Activated CD8-positive, alpha-beta memory T cell treated with anti-CD3 and anti-CD28 coated beads for 36 hours (primary cell): Measurements from ENCODE around the gene AIG1. TPM values are rescaled to one million over a fixed set of nuclear protein-coding genes. Genes with fewer than 3 reads are reported as not detected.
"Not testable (repeated sequence)": the region's sequence is repeated elsewhere in the genome, so short reads cannot be mapped to it uniquely, and the experiment has no call there.

ENCODE experiments used
- CTCF ChIA-PET: fragments of 350-600 bp; sonication (Branson Sonifier 250); formaldehyde crosslinking; loops from one replicate; lab custom pipeline; 2021; ENCODE audit warnings: antibody characterized with exemption; lab: Charles Lee
- POLR2A ChIA-PET: fragments of 350-600 bp; sonication (Branson Sonifier 250); formaldehyde crosslinking; loops from one replicate; lab custom pipeline; 2021; ENCODE audit warnings: antibody characterized with exemption; lab: Charles Lee
- total RNA-seq, 2 experiments: library from RNA; stranded (reverse); gene quantifications; one replicate each; pipeline ENCODE4 v1.2.3, GENCODE V29; 2021

The AIG1 gene
- total RNA-seq, 2 experiments from 2014 or later: 11.1 to 11.2 TPM

DNA sequence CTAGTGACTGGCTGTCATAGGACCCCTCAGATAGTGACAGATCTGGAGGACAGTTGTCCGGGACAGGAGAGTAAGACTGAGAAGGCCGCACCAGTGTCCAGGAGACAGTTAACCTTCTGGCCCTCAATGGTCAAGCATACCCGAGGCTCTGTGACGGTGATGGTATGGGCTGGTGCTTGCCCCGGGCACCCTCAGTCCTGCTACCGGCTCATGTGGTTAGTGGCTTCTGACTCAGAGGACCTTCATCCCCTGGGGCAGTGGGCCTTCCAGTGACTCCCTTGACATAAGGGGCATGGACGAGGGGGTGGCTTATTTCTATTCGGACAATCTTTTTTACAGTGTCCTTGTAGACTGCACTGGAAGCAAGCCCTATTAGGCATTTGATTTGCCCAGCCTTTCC, 23.3 kb downstream of the AIG1 start:
- POLR2A ChIA-PET, CTCF ChIA-PET: not testable (repeated sequence)

DNA sequence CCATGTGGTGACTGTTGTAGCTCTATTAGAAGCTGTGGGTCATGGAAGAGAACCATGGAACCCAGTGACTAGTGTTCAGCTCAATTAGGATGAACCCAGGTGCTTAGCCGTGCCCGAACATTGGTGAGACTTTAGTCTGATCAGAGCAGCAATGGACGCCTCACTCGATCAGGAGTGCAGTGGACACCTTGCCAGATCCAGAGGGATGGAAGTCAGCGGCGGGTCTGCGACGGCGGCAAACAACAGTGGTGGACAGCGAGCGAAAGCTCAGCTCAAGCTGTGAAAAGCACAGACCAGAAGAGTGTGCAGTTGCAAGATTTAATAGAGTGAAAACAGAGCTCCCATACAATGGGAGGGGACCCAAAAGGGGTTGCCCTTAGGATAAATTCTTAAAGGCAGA, 26.6 kb downstream of the AIG1 start:
- CTCF ChIA-PET, POLR2A ChIA-PET: not testable (repeated sequence)

DNA sequence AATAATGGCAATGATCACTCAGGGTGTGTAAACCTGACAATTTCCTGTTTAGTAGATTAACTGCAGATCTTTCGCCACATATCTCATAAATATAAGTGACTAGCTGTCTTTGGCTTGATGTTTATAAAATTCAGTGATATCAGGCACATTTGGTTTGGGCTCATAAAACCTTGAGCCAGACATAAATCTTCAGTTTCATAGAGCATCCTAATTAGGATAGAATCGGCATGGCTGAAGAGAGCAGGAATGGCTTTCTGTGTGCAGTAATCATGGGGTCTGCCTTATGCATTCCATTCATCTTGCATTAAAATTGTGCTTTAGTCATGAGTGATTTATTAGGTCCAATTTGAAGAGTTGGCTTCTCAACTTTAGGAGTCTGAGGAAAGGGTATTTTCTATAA, 27.2 kb downstream of the AIG1 start:
- CTCF ChIA-PET: no interaction called here
- POLR2A ChIA-PET: no interaction called here

DNA sequence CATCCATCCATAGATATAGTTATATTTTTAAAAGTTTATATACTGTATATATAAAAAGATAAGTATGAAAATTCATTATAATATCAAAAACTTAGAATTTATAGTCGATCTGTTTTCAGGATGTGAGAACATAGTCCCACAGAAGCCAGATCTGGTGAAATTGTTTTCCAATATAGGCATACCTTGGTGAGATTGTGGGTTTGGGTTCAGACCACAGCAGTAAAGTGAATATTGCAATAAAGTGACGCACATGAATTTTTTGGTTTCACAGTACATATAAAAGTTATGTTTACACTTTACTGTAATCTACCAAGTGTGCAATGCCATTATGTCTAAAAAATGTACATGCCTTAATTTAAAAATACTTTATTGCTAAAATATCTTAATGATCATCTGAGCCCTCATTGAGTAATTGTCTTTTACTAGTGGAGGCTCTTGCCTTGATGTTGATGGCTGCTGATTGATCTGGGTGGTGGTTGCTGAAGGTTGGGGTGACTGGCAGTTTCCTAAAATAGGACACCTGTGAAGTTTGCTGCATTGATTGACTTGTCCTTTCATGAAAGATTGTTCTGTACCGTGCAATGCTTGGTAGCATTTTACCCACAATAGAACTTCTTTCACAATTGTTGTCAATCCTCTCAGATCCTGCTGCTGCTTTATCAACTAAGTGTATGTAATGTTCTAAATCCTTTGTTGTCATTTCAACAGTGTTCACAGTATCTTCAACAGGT, 29.8 kb downstream of the AIG1 start:
- ChIA-PET CTCF (no interaction called here), POLR2A (no interaction called here)

DNA sequence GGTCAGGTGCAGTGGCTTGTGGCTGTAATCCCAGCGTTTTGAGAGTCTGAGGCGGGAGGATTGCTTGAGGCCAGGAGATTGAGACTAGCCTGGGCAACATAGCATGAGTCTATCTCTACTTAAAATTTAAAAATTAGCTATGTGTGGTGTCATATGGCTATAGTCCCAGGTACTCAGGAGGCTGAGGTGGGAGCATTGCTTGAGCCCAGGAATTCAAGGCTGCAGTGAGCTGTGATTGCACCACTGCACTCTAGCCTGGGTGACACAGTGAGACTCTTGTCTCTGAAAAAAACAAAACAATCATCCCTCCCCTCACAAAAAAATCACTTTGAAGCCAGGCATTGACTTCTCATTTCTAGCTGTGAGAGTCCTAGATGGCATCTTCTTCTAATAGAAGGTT, 32.1 kb downstream of the AIG1 start:
- POLR2A ChIA-PET: no interaction called here
- CTCF ChIA-PET: no interaction called here

DNA sequence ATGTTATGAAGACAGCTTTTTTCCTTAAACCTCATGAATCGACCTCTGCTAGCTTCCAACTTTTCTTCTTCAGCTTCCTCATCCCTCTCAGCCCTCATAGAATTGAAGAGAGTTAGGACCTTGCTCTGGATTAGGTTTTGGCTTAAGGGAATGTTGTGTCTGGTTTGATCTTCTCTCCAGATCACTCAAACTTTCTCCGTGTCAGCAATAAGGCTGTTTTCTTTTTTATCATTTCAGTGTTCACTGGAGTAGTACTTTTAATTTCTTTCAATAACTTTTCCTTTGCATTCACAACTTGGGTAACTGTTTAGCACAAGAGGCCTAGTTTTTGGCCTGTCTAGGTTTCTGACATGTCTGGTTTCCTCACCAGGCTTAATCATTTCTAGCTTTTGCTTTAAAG, 32.6 kb downstream of the AIG1 start:
- CTCF ChIA-PET: no interaction called here
- POLR2A ChIA-PET: no interaction called here

DNA sequence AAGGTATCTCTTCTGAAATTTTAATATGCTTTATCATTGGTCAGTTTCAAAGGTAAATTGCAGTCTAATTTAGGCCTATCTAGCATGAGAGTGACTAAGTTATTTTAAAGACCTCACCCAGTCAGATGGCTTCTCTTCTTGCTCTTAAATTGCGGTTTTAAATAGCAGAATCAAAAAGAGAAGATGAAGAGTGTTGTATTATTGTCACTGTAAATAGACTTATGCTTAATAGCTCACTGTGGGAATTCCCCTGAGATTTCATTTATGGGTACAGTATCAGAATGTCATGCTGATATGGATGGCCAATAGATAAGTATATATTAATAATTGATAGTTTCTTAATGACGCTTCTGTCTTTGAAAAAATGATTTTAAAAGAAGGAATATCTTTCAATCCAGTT, 35.7 kb downstream of the AIG1 start:
- ChIA-PET POLR2A (no interaction called here), CTCF (interaction anchor here (1.2 kb wide), 1 partner anchor 36 kb away, joined by 4 read pairs; the partner anchor contains the start of gene AIG1)

DNA sequence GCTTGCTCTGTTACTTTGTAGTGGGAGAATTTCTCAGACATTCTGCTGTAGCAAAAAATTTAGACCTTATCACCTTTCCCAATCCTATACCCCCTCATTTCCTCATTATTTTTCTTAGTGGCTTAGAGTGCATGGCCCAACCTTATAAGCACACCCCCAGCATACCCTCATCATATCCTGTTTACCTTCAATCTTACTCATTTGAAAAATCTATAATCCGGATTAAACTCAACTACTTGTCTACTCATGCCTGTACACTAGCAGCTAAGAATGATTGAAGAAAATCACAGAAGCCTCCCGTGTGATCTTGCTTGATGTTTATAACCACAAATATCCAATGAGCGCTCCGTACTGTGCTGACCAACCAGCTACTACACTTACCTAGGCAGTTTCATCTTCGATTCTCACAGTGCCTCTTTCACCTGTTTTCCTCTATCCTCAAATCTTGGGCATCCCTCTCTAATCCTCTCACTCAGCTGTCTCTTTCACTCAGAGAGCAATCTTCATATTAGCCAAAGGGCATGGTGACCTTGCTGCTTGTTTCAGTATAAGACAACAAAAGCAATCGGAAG, 36.6 kb downstream of the AIG1 start:
- ChIA-PET CTCF (interaction anchor here (1.2 kb wide), 1 partner anchor 37 kb away, joined by 4 read pairs; the partner anchor contains the start of gene AIG1), POLR2A (no interaction called here)

DNA sequence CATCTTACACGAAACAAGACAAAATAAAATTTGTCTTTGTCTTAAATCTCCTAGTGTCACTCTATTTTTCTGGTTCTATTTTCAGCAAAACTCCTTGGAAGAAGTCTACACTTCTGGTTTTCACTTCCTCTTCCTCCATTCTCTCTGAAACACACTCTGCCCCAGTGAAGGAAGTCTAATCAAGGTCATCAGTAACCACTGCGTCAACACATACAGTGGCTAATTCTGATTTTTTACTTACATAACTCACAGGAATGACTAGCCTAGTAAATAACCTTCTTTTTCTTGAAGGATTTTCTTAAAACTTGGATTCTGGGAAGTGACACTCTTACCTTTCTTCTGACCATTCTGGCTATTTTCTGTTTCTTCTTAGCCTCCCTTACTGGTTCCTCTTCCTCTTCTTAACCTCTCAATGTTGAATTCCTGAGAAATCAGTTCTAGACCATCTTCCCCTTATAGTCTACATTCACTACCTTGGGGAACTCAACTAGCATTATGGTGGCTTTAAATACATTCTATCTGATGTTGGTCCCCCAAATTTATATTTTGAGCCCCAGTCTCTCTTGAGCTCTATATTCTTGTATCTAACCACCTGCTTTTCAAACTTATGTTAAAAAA, 37.5 kb downstream of the AIG1 start:
- ChIA-PET CTCF (no interaction called here), POLR2A (no interaction called here)

DNA sequence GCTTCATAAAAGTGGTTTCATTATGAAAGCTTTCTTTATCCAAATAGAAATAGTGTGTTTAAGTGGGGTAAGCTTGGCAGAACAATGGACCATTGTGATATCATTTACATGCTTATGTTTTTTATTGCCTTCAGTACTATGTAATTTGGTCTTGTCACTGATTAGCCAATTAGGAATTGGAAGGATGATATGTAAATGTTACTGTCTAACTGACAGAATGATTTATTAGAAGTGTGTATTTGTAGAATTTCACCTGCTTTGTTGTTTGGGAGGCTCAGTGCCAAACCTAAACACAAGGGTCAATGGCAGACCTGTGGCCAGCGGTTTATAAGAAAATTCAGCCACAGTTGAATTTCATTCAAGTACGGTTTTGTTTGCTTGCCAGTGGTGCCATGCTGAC, 39.0 kb downstream of the AIG1 start:
- CTCF ChIA-PET: no interaction called here
- POLR2A ChIA-PET: no interaction called here

DNA sequence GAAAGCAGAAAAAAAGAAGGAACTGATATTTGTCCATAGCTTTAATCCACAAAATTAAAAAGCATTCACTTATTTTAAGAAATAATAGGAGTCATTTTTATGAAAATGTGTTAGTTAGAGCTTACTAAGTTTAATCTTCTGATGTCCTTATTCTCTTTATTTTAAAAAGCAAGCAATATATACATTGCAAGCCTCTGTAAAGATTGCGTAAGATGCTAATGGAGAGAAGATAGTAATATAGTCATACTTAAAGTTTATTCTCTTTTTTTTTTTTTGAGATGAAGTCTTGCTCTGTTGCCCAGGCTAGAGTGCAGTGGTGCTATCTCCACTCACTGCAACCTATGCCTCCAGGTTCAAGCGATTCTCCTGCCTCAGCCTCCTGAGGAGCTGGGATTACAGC, 39.7 kb downstream of the AIG1 start:
- ChIA-PET POLR2A (no interaction called here), CTCF (no interaction called here)

DNA sequence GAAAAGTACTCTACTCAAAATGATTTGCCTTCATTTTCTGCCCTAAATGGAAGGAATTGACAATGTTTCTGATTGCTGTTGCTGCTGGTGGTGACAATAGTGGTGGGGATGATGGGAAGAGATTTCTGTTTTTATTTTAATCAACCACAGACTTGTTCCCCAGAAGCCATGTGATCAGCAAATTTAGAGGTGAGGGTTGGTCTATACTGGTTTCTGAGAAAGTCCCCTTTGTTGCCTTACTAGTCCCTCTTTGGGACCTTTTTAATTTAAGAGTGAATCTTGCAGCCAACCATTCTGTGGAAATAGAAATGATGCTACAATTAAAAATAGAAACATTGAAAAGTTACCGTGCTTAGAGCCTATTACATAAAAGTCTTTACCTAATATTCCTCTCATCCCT, 43.2 kb downstream of the AIG1 start:
- POLR2A ChIA-PET: no interaction called here
- CTCF ChIA-PET: no interaction called here

DNA sequence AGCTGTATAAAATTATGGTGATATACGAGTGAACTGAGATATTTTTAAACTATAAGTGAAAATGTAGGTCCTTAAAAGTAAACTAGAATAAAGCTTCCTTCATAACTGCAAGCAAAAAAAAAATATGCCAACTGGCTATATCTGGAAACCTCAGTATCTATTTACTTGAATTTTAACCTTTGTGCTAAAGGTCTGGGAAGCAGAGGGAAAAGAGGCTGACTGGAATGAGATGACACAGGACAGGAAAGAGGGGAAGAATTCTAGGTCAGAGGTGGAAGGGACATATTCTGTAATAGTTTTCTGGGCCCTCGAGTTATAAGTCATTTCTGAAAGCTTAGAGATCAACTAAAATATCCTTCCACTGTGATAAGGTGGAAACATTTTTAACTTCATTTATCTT, 46.8 kb downstream of the AIG1 start:
- ChIA-PET POLR2A (no interaction called here), CTCF (no interaction called here)

DNA sequence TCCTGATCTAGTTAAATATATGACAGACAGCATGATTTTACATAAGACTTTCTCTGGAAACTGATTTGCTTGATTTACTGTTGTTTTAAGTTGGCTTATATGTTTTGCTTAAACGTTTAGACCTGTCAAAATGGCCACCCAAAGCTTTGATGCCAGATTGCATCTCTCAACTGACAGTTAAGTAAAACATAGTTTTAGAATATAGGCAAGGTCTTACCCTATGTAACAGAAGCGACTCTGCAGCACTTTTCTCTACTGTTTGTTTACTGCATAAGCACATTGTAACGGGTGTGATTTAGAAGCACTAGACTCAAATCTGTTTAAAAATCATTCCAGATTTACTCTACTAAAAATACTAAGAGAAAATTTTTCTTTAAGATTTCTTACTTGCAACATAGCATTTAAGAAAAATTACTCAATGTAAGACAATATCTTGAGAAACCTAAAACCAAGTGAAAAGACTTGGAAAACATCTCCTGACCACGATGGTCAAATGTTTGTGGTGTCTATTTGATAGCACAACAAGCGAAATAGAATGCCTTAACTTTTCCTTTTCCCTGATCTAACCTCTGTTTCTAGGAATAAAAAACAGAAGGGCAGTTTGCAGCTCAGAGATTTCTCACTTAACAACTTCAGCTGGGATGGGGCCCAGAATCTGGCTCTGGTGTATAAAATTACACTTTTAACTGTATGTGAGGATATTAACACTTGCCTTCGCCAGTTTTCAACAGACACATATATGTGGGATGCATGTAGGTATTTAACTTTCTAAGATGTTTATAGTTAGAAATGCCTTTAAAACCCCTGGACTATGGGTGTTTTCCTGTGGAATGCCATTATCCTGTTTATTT, 47.4 kb downstream of the AIG1 start:
- ChIA-PET POLR2A (no interaction called here), CTCF (no interaction called here)

DNA sequence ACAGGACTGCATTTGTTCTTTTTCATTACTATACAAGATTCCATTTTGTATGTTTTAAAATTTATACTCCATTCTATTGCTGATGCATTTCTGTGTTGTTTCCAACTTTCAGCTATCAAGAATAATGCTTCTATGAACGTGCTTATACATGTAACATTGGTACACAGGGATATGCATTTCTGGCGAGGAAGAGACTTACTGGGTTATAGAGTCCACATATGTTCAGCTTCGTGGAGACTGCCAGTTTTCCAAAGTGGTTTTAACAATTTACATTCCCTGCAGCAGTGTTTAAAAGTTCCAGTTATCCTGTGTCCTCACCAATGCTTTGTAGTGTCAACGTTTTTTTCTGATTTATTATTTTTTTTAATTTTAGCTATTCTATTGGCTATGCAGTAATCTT, 48.5 kb downstream of the AIG1 start:
- POLR2A ChIA-PET: no interaction called here
- CTCF ChIA-PET: no interaction called here

DNA sequence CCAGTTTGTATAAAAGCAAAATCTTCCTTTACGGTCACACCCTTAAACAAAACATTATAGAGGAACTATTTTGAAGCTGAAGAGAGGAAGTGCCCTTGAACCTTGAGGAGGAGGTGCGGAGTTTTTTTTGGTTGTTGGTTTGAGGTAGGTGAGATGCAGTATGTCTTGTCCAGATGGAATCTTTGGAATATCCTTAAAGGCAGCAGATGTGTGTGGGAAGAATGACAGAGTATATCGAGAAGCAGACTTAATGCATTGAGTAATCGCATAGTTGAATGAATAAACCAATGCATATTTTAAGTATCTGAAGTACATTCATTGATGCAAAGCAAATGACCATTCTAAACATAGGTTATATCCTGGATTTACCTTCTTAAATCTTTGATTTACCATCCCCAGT, 49.9 kb downstream of the AIG1 start:
- ChIA-PET CTCF (no interaction called here), POLR2A (no interaction called here)

DNA sequence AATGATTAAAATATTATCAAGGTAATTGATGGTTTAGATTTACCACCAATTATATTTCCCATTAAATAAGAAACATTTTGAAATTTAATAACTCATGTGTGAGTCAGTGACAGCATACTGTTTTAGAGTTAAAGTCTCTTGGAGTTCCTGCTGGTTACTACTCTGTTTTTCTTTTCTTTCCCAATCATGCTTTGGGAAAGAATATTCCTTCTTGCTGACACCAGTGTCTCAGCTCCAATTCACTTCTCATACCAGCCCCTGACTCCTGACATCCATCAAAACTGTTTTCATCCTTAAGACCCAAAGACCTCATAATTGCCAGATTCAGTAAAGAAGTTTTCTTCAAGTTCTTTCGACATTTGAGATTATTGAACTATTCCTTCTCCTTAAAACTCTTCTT, 50.3 kb downstream of the AIG1 start:
- ChIA-PET CTCF (no interaction called here), POLR2A (no interaction called here)

DNA sequence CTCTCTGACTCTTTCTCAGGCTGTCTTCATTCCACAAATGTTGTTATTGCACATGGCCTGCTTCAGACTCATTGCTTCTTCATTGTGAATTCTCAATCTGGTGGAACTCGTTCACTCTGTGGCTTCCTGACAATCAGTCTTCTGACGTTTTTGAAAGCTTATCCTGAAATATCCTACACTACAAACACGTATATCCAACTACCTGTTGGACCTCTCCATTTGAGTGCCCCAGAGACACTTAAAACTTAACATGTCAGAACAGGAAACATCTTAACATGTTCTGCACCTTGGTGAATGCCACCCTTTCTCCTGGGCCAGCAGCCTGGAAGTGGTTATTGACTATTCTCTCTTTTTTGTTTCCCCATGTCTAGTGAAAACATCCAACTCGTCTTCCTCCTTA, 50.8 kb downstream of the AIG1 start:
- POLR2A ChIA-PET: no interaction called here
- CTCF ChIA-PET: no interaction called here

DNA sequence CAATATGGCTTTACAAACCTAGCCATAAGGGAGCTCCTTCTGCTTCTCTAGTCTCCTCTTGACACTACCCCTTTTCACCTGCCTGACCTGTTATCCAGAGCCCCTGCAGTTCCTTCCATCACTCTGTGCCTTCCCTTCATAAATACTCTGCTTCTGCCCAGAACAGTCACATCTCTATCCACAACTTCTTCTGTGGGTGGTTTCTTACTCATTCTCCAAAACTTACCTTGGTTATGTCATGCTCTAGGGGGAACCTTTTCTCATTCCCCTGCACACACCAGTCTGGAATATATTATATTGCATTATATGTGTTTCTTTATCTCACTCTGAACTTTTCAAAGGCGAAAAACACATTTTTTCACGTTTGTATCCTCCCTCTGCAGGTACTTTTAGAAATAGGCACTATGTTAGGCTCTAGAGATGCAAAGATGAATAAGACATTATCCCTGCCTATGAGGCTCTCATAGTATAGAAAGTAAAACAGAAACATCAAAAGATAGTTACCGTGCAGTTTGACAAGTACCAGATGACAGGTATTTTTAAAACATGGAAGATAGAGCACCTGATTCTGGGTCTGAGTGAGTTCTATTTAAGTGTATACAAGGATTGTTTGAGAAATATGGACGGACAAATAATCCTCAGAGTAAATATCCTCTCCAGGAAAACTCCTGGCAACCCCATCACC, 51.5 kb downstream of the AIG1 start:
- ChIA-PET POLR2A (no interaction called here), CTCF (no interaction called here)

DNA sequence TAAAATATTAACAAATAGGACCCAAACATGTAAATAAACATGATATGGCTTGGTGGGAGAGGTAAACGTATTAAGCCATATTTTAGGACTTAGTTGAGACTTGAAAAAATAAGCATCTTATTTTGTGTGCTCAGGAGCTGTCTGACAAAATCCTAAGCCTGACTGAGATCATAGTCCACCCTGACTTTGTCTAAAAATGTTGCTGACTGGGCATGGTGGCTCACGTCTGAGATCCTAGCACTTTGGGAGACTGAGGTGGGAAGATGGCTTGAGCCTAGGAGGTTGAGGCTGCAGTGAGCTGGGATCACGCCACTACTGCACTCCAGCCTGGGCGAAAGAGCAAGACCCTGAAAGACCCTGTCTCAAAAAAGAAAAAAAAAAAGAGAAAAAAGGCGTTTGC, 52.1 kb downstream of the AIG1 start:
- ChIA-PET POLR2A (no interaction called here), CTCF (no interaction called here)
